DMS53 (cell line): ENCODE data around the gene TNFRSF19.

Experiments used
- DNase-seq: peaks from one replicate; lab custom pipeline; 2025; lab: John Stamatoyannopoulos, UW

Gene TNFRSF19

DNA sequence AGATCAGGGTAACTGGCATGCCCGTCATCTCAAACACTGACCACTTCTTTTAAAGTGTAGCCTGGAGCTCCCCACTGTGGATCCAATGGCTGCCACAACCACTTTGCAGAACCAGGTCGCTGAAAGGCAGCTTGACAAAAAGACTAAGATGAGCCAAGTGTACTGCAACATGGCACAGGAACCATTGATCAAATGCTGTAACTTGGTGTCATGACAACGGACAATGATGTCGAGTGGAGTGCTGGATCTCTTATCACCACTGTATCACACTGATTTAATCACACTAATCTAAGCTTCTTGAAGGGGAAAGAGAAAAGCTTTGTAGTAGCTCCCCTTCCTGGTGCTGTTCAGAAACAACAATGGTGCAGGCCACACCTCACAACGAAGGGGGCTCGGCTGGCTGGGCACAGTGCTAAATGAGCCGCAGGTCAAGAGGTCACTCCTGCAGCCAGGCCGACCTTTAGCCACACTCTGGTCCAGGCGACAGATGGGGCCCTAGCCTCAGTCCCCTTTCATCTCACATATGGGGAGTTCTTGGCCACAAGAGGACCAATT, 2.2 kb upstream of the TNFRSF19 start:
- peak; percentile 50 for DNase-seq

DNA sequence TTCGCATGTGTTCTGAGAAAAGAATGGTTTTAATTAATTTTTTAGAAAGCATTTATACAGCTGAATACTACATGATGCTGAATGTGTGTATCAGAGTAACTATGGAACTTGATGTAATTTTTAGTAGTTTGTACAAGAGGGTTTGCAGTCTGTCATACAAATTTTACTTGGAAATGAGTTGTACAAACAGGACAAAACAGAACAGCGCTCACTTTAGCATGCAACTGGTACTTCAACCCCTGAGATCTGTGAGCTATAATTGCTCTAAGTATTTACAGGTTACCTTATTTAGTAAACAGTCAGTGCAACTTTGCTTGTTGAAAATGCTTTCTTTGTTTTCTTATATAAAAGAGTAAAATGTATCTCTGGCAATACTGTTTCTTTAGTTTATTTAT, 706 bp downstream of the TNFRSF19 start:
- DNase-seq: peak; percentile 35

DNA sequence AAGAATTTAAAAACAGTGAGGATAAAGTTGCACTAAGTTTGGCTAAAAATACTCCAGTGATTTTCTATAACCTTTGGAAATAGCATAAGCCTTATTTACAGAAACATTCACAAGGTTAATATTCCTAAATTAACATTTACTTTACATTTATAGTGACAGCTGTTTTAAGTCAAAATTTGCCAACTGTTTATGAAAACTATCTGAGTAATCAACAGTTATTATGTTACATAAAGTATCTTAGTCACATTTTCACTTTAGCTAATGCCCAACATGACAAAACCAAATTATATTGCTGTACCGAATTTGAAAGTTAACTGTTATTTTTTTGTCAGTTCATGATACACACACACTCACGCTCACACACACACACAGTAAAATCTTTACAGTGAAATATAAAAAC, 1.2 kb downstream of the TNFRSF19 start:
- DNase-seq: no peak

- DNase-seq: no peak
These were observed 2.6 kb downstream of the TNFRSF19 start for GRCh38 chr13:23572836-23573235.

- no peak for DNase-seq
These were observed 4.4 kb downstream of the TNFRSF19 start for GRCh38 chr13:23574421-23575145.

- DNase-seq: no peak
These were observed 5.4 kb downstream of the TNFRSF19 start for GRCh38 chr13:23575632-23576031.

DNA sequence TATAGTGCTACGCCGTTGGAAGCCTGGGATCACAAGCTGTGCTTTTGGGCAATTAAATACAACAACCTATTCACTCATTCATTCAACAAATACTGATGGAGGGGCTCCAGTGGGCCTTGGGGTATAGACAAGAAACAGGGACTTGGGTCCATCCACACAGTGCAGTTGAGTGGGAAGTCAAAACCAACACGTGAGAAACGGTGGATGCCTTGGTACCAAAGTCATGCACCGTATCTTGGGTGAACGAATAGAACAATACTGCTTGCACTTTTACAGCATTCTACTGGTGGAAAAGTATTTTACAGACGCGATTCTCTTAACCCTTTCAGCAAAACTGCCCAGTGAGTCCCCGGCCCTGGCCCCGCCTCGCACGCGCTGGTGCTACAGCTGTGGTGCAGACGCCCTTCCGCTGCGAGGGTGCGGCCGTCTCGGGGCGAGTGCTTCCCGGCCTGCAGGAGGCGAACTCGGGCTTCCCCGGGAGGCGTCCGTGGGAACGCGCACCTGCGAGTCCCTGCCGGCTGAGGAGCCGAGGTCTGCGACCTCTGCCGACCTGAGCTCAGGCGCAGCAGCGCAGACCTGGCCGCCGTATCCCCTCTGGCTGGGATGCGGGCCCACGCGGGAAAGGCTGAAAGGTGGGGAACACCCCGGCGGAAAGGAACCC, 8.3 kb downstream of the TNFRSF19 start:
- peak; percentile 94 for DNase-seq

DNA sequence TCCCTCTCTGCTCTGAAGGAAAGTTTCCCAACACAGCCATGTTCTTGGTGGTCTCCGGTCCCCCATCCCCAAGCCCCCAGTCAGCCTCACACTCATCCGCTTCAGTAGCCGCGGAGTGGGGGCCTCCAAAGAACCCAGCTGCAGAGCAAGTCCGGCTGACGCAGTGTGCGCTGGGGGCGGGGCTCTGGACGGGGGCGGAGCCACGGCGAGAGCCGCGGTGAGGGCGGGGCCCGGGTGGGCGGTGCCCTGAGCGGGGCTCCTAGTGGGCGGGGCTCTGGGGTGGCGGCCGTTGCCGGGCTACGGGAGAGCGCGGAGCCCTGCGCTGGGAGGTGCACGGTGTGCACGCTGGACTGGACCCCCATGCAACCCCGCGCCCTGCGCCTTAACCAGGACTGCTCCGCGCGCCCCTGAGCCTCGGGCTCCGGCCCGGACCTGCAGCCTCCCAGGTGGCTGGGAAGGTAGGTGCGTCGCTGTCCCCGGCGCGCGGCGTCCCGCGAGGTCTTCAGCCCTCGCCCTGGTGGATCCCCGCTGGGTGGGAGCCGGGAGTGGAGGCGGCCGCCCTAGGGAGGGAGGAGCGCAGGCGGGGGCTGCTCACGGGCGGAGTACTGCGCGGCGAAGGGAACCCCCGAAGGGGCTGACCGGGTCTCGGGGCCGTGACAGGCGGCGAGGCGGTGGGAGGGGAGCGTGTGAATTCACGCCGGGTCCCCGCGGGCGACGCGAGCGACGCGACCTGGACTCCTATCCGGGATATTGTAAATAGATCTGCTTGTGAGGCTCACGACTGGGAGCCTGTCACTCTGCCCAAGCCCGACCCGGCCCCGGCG, 9.1 kb downstream of the TNFRSF19 start:
- peak; percentile 94 for DNase-seq

DNA sequence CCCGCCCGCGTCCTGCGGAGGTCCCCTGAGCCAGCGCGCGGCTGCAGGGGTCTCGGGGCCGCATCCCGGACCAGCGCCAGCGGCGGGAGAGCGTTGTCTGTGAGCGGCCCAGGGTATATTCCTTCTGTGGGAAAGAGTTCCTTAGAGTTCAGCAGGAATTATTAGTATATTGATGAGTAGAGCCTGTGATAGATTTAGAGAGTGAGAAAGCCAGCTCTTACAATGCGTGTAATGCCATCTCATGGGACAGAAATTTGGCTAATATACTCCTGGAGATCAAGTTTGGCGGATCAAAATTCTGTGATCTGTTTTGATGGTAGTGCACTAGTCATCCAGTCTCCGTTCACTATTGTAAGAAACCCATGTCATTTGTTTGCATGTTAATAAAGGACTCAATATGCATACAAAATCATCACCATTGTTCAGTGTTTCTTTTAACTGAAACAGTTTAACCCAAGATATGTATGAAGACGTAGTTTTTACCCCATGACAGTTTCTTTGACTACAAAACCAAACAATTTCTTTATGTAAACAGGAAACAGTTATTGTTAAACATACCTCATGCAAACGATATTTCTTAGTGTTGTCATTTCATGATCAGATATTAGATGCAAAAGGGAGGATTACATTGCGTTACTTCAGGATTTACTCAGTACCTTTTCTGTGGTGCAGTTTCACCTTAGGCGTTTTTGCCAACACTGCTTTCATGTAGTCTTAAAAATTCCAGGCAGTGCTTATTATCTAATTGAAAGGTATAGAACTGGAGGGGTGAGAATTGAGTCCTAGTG, 9.9 kb downstream of the TNFRSF19 start:
- peak; percentile 60 for DNase-seq

DNA sequence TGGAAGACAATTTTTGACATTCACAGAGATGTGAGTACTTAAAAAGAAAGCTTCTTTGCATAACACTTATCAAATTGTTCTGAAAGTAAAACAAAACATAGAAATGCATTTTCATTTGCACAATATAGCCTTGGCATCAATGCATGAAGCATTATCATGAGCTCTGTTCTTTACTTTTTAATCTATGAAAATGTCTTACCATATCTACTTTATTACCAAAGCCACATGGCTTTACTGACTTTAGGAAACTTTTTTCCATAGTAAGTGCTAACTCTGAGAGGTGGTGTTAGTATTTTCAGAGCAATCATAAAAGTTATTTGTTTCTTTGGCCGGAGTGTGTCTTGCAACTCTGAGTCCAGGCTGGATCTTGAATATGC, 10.5 kb downstream of the TNFRSF19 start:
- no peak for DNase-seq

- no peak for DNase-seq
These were observed 13.3 kb downstream of the TNFRSF19 start for GRCh38 chr13:23583491-23583890.

- no peak for DNase-seq
These were observed 14.1 kb downstream of the TNFRSF19 start for GRCh38 chr13:23584275-23584674.

GRCh38 chr13:23586336-23586735, 16.1 kb downstream of the TNFRSF19 start:
- no peak for DNase-seq

GRCh38 chr13:23588666-23589065, 18.5 kb downstream of the TNFRSF19 start:
- DNase-seq: no peak

GRCh38 chr13:23592596-23592995, 22.4 kb downstream of the TNFRSF19 start:
- DNase-seq: no peak

DNA sequence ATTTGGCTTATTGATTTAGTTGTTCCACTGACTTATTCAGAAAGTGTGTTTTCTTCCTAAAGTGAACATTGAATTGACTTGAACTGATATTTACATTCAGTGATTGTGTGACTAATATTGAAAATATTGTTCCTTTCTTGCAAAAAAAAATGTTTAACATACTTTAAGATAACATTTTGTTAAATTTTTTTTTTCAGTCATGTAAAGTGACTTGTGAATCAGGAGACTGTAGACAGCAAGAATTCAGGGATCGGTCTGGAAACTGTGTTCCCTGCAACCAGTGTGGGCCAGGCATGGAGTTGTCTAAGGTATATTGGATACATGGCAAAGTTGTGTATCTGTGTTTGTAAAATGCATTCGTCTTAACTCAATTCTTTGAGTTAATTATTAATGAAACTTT, 22.9 kb downstream of the TNFRSF19 start:
- DNase-seq: no peak

DNA sequence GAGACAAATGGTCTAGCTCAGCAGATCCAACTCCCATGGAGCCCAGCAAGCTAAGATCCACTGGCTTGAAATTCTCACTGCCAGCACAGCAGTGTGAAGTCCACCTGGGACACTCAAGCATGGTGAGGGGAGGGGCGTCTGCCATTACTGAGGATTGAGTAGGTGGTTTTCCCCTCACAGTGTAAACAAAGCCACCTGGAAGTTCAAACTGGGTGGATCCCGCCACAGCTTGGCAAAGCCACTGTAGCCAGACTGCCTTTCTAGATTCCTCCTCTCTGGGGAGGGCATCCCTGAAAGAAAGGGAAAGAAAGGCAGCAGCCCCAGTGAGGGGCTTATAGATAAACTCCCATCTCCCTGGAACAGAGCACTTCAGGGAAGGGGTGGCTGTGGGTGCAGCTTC, 24.1 kb downstream of the TNFRSF19 start:
- peak; percentile 15 for DNase-seq

GRCh38 chr13:23598369-23598768, 28.2 kb downstream of the TNFRSF19 start:
- DNase-seq: no peak

GRCh38 chr13:23599083-23599925, 29.1 kb downstream of the TNFRSF19 start:
- DNase-seq: peak; percentile 17

DNA sequence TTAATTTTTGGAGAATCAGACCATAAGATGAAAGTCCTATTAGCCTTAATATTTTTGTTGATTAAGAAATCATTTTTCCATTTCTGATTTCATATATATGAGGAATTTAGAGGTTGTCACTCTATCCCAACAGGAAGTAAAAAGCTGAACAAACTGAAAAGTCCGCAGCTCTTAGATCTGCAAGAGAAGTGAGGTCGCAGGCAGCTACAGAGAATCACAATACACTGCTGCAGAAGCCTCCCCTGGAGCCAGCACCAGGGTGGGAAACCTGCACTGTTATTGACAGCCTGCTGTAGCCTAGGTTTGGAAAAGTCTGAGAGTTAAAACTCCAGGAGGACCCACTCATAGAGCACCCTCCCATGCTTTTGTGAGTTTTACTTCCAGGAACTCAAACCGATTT, 29.9 kb downstream of the TNFRSF19 start:
- DNase-seq: no peak

- DNase-seq: no peak
These were observed 30.3 kb downstream of the TNFRSF19 start for GRCh38 chr13:23600534-23600933.
